T-helper 1 cell treated with Interleukin-12 subunit alpha and Interleukin-12 subunit beta and Interleukin-4 antibody, amounts not matched to agents 30 μg/mL and 1 μg/mL, for 36 hours (primary cell): ENCODE measurements around the gene ZDHHC12.

Experiments
- H3K27ac Mint-ChIP-seq: one replicate; pipeline ENCODE4 v1.8.0; 2021; ENCODE audit warnings: mild to moderate bottlenecking, mixed read lengths
- H3K27me3 Mint-ChIP-seq: one replicate; pipeline ENCODE4 v1.8.0; 2021; ENCODE audit warnings: low read depth, mixed read lengths
- H3K36me3 Mint-ChIP-seq: one replicate; pipeline ENCODE4 v1.8.0; 2021; ENCODE audit warnings: low read depth, mixed read lengths
- H3K4me1 Mint-ChIP-seq: one replicate; pipeline ENCODE4 v1.8.0; 2021; ENCODE audit warnings: low read depth, mixed read lengths
- H3K4me3 Mint-ChIP-seq: one replicate; pipeline ENCODE4 v1.8.0; 2021; ENCODE audit warnings: mild to moderate bottlenecking, moderate library complexity, mixed read lengths
- H3K9me3 Mint-ChIP-seq: one replicate; pipeline ENCODE4 v1.8.0; 2021; ENCODE audit warnings: mixed read lengths

ZDHHC12 gene

GRCh38 chr9:128722380-128723351, 1.3 kb downstream of the ZDHHC12 start:
- Mint-ChIP-seq H3K27ac (peak overlapping the region; percentile 94), H3K27me3 (no peaks in the 10 kb centered on the region), H3K4me3 (peak overlapping the region; percentile 99), H3K4me1 (peaks cover 23% of the 10 kb centered on the region), H3K36me3 (peaks cover 6% of the 10 kb centered on the region), H3K9me3 (no peaks in the 10 kb centered on the region)

DNA sequence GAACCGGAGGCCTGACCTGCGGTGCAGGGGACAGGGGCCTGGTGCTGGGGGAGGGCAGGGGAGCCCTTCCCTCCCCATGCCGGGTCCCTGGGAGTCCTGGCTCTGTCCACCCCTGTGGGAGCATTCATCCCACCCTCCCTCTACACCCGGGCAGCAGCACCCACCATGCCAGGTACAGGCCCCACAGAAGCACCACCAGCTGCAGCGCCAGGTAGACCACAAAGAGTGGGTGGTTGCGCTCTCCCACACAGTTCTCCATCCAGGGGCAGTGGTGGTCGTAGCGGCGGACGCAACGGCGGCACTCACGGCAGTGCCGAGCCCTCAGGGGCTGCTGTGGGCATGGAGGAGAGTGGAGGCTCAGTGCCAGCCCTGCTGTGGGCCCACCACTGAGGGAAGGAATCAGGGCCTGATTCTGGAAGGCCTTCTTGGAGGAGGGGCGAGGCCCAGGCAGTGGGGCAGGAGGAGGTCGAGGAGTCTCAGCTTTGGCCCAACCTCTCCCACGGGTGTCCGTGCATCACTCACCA, 2.4 kb downstream of the ZDHHC12 start:
- no peaks in the 10 kb centered on the region for H3K9me3 Mint-ChIP-seq
- peak overlapping the region; percentile 99 for H3K4me3 Mint-ChIP-seq
- H3K4me1 Mint-ChIP-seq, result peaks cover 21% of the 10 kb centered on the region
- H3K27ac Mint-ChIP-seq, result no peak overlapping the region
- H3K27me3 Mint-ChIP-seq, result no peaks in the 10 kb centered on the region
- H3K36me3 Mint-ChIP-seq, result peaks cover 6% of the 10 kb centered on the region

DNA sequence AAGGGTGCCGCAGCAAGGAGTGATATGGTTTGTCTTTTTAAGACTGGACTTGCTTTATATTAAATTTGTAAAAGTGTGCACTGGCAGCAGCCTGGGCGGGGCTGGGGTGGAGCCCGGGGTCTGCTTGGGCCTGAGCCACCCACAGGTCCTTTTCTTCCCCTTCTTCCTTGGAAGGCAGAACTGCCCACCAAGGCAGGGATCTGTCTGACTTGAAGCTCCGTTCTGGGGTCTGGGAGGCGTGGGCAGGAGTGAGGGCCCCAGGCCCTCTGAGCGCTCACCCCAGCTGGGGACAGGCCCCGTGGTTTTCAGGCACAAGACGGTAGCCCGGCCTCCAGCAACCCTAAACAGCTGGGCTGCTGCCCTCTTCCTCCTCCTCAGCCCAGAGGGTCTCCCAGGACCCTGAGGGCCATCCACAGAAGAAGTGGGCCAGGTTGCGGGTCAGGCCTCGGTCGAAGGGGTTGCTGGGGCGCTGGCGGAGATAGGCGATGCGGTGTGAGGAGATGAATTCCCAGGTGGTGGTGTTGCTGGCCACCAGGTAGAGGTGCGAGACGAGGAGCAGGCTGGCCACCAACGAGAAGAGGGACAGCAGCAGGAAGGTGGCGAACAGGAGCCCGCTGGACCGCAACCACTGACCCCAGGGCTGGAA, 3.0 kb downstream of the ZDHHC12 start:
- Mint-ChIP-seq H3K36me3 (peaks cover 6% of the 10 kb centered on the region), H3K9me3 (no peaks in the 10 kb centered on the region), H3K27ac (no peak overlapping the region), H3K27me3 (no peaks in the 10 kb centered on the region), H3K4me1 (peaks cover 20% of the 10 kb centered on the region), H3K4me3 (no peak overlapping the region)

DNA sequence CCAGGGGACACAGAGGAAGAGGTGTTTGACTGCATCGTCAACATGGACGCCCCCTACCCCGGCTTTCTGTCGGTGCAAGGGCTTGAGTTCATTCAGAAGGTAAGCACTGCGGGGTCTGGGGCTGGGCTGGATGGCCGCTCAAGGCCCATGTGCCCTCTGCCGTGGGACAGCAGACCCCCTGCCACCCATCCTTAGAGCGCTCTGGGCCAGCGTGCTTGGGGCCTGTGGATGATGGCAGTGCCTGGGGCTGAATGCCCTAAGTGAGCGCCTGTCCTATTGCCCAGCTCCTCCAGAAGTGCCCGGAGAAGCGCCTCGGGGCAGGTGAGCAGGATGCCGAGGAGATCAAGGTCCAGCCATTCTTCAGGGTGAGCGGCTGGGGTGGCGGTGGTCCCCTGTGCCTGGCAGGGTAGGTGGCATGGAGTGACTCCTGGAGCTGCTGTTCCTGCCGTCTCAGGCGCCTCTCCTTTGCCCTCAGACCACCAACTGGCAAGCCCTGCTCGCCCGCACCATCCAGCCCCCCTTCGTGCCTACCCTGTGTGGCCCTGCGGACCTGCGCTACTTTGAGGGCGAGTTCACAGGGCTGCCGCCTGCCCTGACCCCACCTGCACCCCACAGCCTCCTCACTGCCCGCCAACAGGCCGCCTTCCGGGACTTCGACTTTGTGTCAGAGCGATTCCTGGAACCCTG, 3.9 kb downstream of the ZDHHC12 start:
- peaks cover 16% of the 10 kb centered on the region for H3K4me1 Mint-ChIP-seq
- no peaks in the 10 kb centered on the region for H3K27me3 Mint-ChIP-seq
- peaks cover 6% of the 10 kb centered on the region for H3K36me3 Mint-ChIP-seq
- no peaks in the 10 kb centered on the region for H3K9me3 Mint-ChIP-seq
- H3K27ac Mint-ChIP-seq, result no peak overlapping the region
- no peak overlapping the region for H3K4me3 Mint-ChIP-seq

DNA sequence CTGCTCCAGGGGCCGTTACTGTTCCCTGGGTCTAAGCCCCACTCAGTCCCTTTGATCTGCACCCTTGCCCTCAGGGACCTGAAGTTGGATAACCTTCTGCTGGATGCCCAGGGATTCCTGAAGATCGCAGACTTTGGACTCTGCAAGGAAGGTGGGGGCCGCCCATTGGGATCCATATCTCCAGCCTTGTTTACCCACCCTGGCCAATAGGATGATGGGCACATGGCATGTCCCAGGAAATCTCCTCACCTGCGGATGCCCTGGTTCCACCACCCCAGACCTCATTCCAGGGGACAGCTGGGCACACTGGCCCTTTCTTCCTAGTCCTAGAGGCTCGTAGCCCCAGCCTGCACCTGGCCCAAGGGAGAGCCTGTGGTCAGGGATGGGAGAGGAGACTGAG, 5.5 kb downstream of the ZDHHC12 start:
- Mint-ChIP-seq H3K4me3 (no peak overlapping the region), H3K36me3 (peaks cover 5% of the 10 kb centered on the region), H3K9me3 (no peaks in the 10 kb centered on the region), H3K4me1 (peaks cover 11% of the 10 kb centered on the region), H3K27me3 (no peaks in the 10 kb centered on the region), H3K27ac (no peak overlapping the region)

DNA sequence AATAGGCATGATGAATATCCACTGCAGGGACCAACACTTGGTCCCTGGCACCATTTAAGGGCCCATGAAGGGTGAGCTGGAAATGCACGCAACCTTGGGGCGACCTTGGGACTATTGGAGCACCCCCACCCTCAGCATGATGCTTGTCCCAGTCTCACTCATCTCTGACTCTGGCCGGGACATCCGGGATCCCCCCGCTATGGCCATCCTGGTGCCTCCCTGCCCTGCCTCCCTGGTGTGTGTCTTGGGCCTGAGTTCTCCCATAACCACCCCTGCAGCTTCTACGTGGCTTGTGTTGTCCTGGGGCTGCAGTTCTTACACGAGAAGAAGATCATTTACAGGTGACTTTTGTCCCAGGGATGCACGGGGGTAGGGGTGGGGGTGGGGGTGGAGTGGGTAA, 5.9 kb downstream of the ZDHHC12 start:
- H3K36me3 Mint-ChIP-seq, result peaks cover 4% of the 10 kb centered on the region
- no peaks in the 10 kb centered on the region for H3K9me3 Mint-ChIP-seq
- H3K27me3 Mint-ChIP-seq, result no peaks in the 10 kb centered on the region
- peaks cover 10% of the 10 kb centered on the region for H3K4me1 Mint-ChIP-seq
- no peak overlapping the region for H3K4me3 Mint-ChIP-seq
- no peak overlapping the region for H3K27ac Mint-ChIP-seq

DNA sequence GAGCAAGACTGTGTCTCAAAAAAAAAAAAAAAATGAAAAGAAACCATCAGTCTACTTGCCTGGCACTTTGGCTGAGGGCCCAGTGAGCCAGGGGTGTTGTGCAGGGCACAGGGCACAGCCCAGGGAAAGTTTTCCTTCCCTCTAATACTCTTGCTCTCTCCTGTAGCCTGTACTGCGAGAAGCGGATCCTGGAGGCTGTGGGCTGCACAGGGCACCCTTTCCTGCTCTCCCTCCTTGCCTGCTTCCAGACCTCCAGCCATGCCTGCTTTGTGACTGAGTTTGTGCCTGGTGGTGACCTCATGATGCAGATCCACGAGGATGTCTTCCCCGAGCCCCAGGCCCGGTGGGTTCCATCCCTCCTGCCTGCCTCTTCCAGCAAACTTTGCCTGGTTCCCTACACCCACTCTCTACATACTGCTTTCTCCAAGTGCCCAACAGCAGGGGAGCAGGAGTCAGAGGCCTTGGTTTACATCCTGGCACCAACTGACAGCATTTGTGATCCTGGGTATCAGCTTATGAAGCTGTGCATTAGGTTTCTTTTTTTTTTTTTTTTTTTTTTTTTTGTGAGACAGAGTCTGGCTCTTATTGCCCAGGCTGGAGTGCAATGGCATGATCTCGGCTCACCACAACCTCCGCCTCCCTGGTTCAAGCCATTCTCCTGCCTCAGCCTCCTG, 7.2 kb downstream of the ZDHHC12 start:
- H3K4me3 Mint-ChIP-seq, result no peak overlapping the region
- H3K36me3 Mint-ChIP-seq, result peaks cover 2% of the 10 kb centered on the region
- H3K9me3 Mint-ChIP-seq, result no peaks in the 10 kb centered on the region
- H3K4me1 Mint-ChIP-seq, result no peaks in the 10 kb centered on the region
- no peaks in the 10 kb centered on the region for H3K27me3 Mint-ChIP-seq
- no peak overlapping the region for H3K27ac Mint-ChIP-seq

- no peaks in the 10 kb centered on the region for H3K9me3 Mint-ChIP-seq
- no peak overlapping the region for H3K4me3 Mint-ChIP-seq
- no peaks in the 10 kb centered on the region for H3K36me3 Mint-ChIP-seq
- no peak overlapping the region for H3K27ac Mint-ChIP-seq
- H3K4me1 Mint-ChIP-seq, result no peaks in the 10 kb centered on the region
- H3K27me3 Mint-ChIP-seq, result no peaks in the 10 kb centered on the region
These were observed 8.5 kb downstream of the ZDHHC12 start for GRCh38 chr9:128715436-128715750.

DNA sequence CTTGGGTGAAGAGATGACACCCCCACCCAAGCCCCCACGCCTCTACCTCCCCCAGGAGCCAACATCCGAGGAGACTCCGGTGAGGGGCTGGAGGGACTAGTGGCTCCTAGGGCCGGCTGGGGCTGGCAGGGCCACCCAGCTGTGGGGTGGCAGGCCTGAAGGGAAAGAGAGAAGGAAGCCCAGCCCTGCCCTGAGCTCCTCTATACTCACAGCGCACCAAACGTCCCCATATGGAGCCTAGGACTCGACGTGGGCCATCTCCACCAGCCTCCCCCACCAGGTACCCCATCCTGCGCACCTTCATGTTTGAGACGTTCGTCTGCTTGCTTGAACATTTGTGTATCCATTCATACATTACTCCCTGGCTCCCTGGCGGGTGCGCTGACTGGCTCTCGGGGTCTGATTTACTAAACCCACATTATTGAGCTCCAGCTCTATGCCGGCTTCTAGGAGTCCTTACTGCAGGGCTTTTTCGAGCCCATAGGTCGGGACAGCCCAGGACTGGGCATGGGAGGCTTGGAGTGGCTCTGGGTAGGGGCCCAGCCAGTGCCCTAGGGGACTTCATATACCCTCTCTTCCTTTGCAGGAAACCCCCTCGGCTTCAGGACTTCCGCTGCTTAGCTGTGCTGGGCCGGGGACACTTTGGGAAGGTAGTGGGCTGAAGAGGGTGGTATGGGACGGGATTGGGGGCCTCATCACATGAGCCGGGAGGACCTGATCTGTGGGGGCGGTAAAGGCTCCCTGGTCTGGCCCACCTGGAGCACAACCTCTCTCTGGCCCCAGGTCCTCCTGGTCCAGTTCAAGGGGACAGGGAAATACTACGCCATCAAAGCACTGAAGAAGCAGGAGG, 9.1 kb downstream of the ZDHHC12 start:
- H3K9me3 Mint-ChIP-seq, result no peaks in the 10 kb centered on the region
- H3K27ac Mint-ChIP-seq, result no peak overlapping the region
- H3K4me1 Mint-ChIP-seq, result no peaks in the 10 kb centered on the region
- H3K4me3 Mint-ChIP-seq, result no peak overlapping the region
- no peaks in the 10 kb centered on the region for H3K27me3 Mint-ChIP-seq
- H3K36me3 Mint-ChIP-seq, result no peaks in the 10 kb centered on the region

- no peaks in the 10 kb centered on the region for H3K9me3 Mint-ChIP-seq
- no peaks in the 10 kb centered on the region for H3K36me3 Mint-ChIP-seq
- H3K4me1 Mint-ChIP-seq, result no peaks in the 10 kb centered on the region
- H3K27me3 Mint-ChIP-seq, result no peaks in the 10 kb centered on the region
- no peak overlapping the region for H3K4me3 Mint-ChIP-seq
- no peak overlapping the region for H3K27ac Mint-ChIP-seq
These were observed 9.9 kb downstream of the ZDHHC12 start for GRCh38 chr9:128713941-128714573.

DNA sequence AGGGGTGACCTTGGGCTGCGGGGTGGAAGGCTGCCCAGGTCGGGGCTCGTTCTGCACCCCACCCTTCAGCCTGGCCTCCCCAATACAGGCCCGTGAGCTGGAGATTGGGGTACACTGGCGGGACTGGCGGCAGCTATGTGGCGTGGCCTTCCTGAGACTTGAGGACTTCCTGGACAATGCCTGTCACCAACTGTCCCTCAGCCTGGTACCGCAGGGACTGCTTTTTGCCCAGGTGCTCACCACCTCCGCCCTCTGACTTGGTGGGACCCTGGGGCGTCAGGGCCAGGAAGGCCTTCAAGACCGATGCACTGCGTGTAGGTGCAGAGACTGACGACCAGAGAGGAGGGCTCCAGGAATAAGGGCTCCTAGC, 10.5 kb downstream of the ZDHHC12 start:
- Mint-ChIP-seq H3K36me3 (no peaks in the 10 kb centered on the region), H3K27ac (no peak overlapping the region), H3K27me3 (no peaks in the 10 kb centered on the region), H3K4me1 (no peaks in the 10 kb centered on the region), H3K9me3 (no peaks in the 10 kb centered on the region), H3K4me3 (no peak overlapping the region)

- no peaks in the 10 kb centered on the region for H3K4me1 Mint-ChIP-seq
- H3K27me3 Mint-ChIP-seq, result no peaks in the 10 kb centered on the region
- H3K27ac Mint-ChIP-seq, result no peak overlapping the region
- H3K36me3 Mint-ChIP-seq, result no peaks in the 10 kb centered on the region
- no peak overlapping the region for H3K4me3 Mint-ChIP-seq
- H3K9me3 Mint-ChIP-seq, result no peaks in the 10 kb centered on the region
These were observed 11.2 kb downstream of the ZDHHC12 start for GRCh38 chr9:128712451-128713410.
